ENCODE measurements around the gene HCCS. TPM values are rescaled to one million over a fixed set of nuclear protein-coding genes. Genes with fewer than 3 reads are reported as not detected.
"Not testable (repeated sequence)": the region's sequence is repeated elsewhere in the genome, so short reads cannot be mapped to it uniquely, and the experiment has no call there.

Gene HCCS
- total RNA-seq, 3 donors from 2014 or later (not counting 1 experiment from before 2014, with no cell fraction given) = 6.4 to 9.0 (median 7.1) TPM

DNA sequence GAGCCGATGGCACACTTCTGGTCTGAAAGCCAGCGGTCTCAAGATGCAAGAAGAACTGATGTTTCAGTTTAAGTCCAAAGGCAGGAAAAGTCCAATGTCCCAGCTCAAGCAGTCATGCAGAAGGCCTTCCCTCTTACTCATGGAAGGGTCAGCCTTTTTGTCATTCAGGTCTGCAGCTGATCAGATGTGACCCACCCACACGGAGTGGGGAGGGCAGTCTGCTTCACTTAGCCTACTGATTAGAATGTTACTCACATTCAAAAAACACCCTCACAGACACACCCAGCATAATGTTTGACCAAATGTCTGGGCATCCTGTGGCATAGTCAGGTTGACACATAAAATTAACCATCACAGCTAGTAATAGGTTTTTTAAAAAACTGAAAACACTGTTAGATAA, 6.6 kb downstream of the HCCS start:
- H3K27ac Mint-ChIP-seq = no peak overlapping the region
- H3K36me3 Mint-ChIP-seq = no peaks in the 10 kb centered on the region
- no peaks in the 10 kb centered on the region for H3K9me3 ChIP-seq (ENCODE audit: control insufficient read depth, insufficient read depth, low read length)
- no peaks in the 10 kb centered on the region for H3K9me3 Mint-ChIP-seq
- no peak overlapping the region for H3K27ac ChIP-seq (ENCODE audit: low read length)
- H3K4me3 Mint-ChIP-seq = no peak overlapping the region
- DNase-seq (no peak), ATAC-seq (no peak)
- no peaks in the 10 kb centered on the region for H3K27me3 ChIP-seq (ENCODE audit: control insufficient read depth, insufficient read depth, low read length)
- peaks cover 5 to 10% of the 10 kb centered on the region in 2 donors for H3K4me1 Mint-ChIP-seq
- intact Hi-C loops (cut with micrococcal nuclease) = no loop called here
- H3K4me1 ChIP-seq (ENCODE audit: control insufficient read depth, insufficient read depth, low read length) = peaks cover under 1% of the 10 kb centered on the region
- H3K4me3 ChIP-seq (ENCODE audit: low read length) = no peak overlapping the region
- peaks cover 55% of the 10 kb centered on the region for H3K36me3 ChIP-seq (ENCODE audit: control insufficient read depth, insufficient read depth, low read length)
- TF ChIP-seq CTCF (IDR thresholded peaks at IDR 0.05) = no peak
- 100% methylated on average over 3 of the region's 3 CpGs for WGBS (ENCODE audit: insufficient coverage)
- H3K27me3 Mint-ChIP-seq (ENCODE audit: low read depth in 2 of 2) = no peaks in the 10 kb centered on the region

DNA sequence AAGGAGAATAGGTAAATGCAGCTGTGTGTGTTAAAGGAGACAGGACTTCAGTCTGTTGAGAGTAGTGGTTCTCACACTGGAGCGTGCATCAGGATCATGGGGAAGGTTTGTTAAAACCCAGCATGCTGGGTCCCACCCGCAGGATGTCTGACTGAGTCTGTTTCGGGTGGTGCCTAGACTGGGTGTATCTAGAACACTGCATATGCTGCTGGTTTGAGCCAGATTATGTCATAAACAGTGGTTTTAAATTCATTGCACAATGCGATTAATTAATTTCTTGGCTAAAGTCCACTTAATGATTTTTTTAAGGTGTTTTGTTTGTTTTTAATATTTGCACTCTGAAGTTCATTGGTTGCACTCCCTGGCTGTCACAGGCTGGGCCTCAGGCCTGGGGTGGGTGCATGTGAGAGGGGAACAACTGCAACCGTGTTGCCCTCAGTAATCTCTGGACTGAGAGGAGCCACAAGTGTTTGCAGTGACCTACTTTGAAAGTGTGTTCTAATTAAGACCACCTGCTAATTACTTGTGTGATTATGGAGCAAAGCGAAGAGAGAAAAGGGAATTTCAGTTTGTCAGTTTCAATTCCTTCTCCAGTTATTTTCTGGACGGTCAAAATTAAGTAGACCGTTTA, 8.3 kb downstream of the HCCS start:
- Histone ChIP-seq H3K36me3 (ENCODE audit: control insufficient read depth, insufficient read depth, low read length) (peaks cover 53% of the 10 kb centered on the region), H3K27ac (ENCODE audit: low read length) (no peak overlapping the region), H3K27me3 (ENCODE audit: control insufficient read depth, insufficient read depth, low read length) (no peaks in the 10 kb centered on the region), H3K4me3 (ENCODE audit: low read length) (no peak overlapping the region), H3K9me3 (ENCODE audit: control insufficient read depth, insufficient read depth, low read length) (no peaks in the 10 kb centered on the region), H3K4me1 (ENCODE audit: control insufficient read depth, insufficient read depth, low read length) (no peaks in the 10 kb centered on the region)
- no peak for TF ChIP-seq CTCF (IDR thresholded peaks at IDR 0.05)
- Mint-ChIP-seq H3K36me3 (no peaks in the 10 kb centered on the region), H3K4me1 (no peaks in the 10 kb centered on the region), H3K27ac (no peak overlapping the region), H3K27me3 (ENCODE audit: low read depth in 2 of 2) (no peaks in the 10 kb centered on the region), H3K9me3 (no peaks in the 10 kb centered on the region), H3K4me3 (no peak overlapping the region)
- 87% methylated on average over 5 of the region's 8 CpGs for WGBS (ENCODE audit: insufficient coverage)
- DNase-seq = no peak
- intact Hi-C loops (cut with micrococcal nuclease) = no loop called here
- ATAC-seq = no peak

DNA sequence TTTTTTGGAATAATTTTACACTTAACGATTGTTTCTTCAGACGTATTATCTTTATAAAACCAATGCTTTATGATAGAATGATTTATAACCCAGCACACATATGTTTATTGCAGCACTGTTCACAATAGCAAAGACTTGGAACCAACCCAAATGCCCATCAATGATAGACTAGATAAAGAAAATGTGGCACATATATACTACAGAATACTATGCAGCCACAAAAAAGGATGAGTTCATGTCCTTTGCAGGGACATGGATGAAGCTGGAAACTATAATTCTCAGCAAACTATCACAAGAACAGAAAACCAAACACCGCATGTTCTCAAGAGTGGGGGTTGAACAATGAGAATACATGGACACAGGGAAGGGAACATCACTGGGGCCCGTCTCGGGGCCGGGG, 12.0 kb downstream of the HCCS start:
- H3K27me3 ChIP-seq (ENCODE audit: control insufficient read depth, insufficient read depth, low read length); H3K9me3 ChIP-seq (ENCODE audit: control insufficient read depth, insufficient read depth, low read length); H3K4me3 ChIP-seq (ENCODE audit: low read length); H3K27ac ChIP-seq (ENCODE audit: low read length); H3K4me3 Mint-ChIP-seq; H3K4me1 ChIP-seq (ENCODE audit: control insufficient read depth, insufficient read depth, low read length); H3K4me1 Mint-ChIP-seq; ATAC-seq; H3K27me3 Mint-ChIP-seq (ENCODE audit: low read depth in 2 of 2); H3K27ac Mint-ChIP-seq; H3K9me3 Mint-ChIP-seq; intact Hi-C loops (cut with micrococcal nuclease); DNase-seq; H3K36me3 Mint-ChIP-seq: not testable (repeated sequence)
- no CpG with 5 or more reads among the region's 6 CpGs for WGBS (ENCODE audit: insufficient coverage)
- peaks cover 24% of the 10 kb centered on the region for H3K36me3 ChIP-seq (ENCODE audit: control insufficient read depth, insufficient read depth, low read length)

- Histone ChIP-seq H3K4me1 (ENCODE audit: control insufficient read depth, insufficient read depth, low read length) (no peaks in the 10 kb centered on the region), H3K27ac (ENCODE audit: low read length) (no peak overlapping the region), H3K4me3 (ENCODE audit: low read length) (no peak overlapping the region), H3K9me3 (ENCODE audit: control insufficient read depth, insufficient read depth, low read length) (no peaks in the 10 kb centered on the region), H3K27me3 (ENCODE audit: control insufficient read depth, insufficient read depth, low read length) (no peaks in the 10 kb centered on the region), H3K36me3 (ENCODE audit: control insufficient read depth, insufficient read depth, low read length) (peaks cover 14% of the 10 kb centered on the region)
- no peaks in the 10 kb centered on the region for H3K27me3 Mint-ChIP-seq (ENCODE audit: low read depth in 2 of 2)
- no peaks in the 10 kb centered on the region for H3K9me3 Mint-ChIP-seq
- intact Hi-C loops (cut with micrococcal nuclease) = no loop called here
- H3K4me3 Mint-ChIP-seq = no peak overlapping the region
- TF ChIP-seq CTCF (IDR thresholded peaks at IDR 0.05) = no peak
- no peak for DNase-seq
- no peaks in the 10 kb centered on the region for H3K4me1 Mint-ChIP-seq
- no peaks in the 10 kb centered on the region for H3K36me3 Mint-ChIP-seq
- no peak for ATAC-seq
- no peak overlapping the region for H3K27ac Mint-ChIP-seq
- WGBS (ENCODE audit: insufficient coverage) = 88% methylated on average over 1 of the region's 2 CpGs
Observed at GRCh38 chrX:11124112-11124511, 13.0 kb downstream of the HCCS start.
